Measurements from ENCODE around the gene KRT5. TPM values are rescaled to one million over a fixed set of nuclear protein-coding genes. Genes with fewer than 3 reads are reported as not detected.

Gene KRT5
- total and polyA plus RNA-seq, 4 donors, result 0.08 TPM; not detected in 3

GRCh38 chr12:52480073-52480472 is 40.1 kb downstream of the KRT5 start:
- WGBS, result 72% methylated on average over 3 of the region's 3 CpGs
- H3K36me3 ChIP-seq (ENCODE audit: control insufficient read depth in 4 of 4, insufficient read depth in 3 of 4, low read depth in 1 of 4, low read length in 3 of 4), result no peaks in the 10 kb centered on the region
- TF ChIP-seq RXRA (IDR thresholded peaks at IDR 0.05) (no peak), GABPA (IDR thresholded peaks at IDR 0.05 in 1 of 2, conservative IDR thresholded peaks at IDR 0.05 in 1 of 2) (no peak), HNF4G (IDR thresholded peaks at IDR 0.05) (no peak), CTCF (IDR thresholded peaks at IDR 0.05; ENCODE audit: low read depth, low read length, missing input control) (no peak), SP1 (IDR thresholded peaks at IDR 0.05) (no peak), EGR1 (IDR thresholded peaks at IDR 0.05; ENCODE audit: low read depth in 2 of 2) (no peak), HNF4A (conservative IDR thresholded peaks at IDR 0.05) (no peak), FOXA1 (IDR thresholded peaks at IDR 0.05) (no peak), FOXA2 (IDR thresholded peaks at IDR 0.05) (no peak), NR2F2 (IDR thresholded peaks at IDR 0.05) (no peak), TAF1 (conservative IDR thresholded peaks at IDR 0.05) (no peak), JUND (IDR thresholded peaks at IDR 0.05) (no peak), RAD21 (IDR thresholded peaks at IDR 0.05) (no peak), YY1 (IDR thresholded peaks at IDR 0.05) (no peak)
- TF ChIP-seq, protein P1, sequence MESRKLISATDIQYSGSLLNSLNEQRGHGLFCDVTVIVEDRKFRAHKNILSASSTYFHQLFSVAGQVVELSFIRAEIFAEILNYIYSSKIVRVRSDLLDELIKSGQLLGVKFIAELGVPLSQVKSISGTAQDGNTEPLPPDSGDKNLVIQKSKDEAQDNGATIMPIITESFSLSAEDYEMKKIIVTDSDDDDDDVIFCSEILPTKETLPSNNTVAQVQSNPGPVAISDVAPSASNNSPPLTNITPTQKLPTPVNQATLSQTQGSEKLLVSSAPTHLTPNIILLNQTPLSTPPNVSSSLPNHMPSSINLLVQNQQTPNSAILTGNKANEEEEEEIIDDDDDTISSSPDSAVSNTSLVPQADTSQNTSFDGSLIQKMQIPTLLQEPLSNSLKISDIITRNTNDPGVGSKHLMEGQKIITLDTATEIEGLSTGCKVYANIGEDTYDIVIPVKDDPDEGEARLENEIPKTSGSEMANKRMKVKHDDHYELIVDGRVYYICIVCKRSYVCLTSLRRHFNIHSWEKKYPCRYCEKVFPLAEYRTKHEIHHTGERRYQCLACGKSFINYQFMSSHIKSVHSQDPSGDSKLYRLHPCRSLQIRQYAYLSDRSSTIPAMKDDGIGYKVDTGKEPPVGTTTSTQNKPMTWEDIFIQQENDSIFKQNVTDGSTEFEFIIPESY (IDR thresholded peaks at IDR 0.05), result no peak
- TF ChIP-seq, protein P2, sequence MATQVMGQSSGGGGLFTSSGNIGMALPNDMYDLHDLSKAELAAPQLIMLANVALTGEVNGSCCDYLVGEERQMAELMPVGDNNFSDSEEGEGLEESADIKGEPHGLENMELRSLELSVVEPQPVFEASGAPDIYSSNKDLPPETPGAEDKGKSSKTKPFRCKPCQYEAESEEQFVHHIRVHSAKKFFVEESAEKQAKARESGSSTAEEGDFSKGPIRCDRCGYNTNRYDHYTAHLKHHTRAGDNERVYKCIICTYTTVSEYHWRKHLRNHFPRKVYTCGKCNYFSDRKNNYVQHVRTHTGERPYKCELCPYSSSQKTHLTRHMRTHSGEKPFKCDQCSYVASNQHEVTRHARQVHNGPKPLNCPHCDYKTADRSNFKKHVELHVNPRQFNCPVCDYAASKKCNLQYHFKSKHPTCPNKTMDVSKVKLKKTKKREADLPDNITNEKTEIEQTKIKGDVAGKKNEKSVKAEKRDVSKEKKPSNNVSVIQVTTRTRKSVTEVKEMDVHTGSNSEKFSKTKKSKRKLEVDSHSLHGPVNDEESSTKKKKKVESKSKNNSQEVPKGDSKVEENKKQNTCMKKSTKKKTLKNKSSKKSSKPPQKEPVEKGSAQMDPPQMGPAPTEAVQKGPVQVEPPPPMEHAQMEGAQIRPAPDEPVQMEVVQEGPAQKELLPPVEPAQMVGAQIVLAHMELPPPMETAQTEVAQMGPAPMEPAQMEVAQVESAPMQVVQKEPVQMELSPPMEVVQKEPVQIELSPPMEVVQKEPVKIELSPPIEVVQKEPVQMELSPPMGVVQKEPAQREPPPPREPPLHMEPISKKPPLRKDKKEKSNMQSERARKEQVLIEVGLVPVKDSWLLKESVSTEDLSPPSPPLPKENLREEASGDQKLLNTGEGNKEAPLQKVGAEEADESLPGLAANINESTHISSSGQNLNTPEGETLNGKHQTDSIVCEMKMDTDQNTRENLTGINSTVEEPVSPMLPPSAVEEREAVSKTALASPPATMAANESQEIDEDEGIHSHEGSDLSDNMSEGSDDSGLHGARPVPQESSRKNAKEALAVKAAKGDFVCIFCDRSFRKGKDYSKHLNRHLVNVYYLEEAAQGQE (IDR thresholded peaks at IDR 0.05), result no peak
- TF ChIP-seq, protein P3, sequence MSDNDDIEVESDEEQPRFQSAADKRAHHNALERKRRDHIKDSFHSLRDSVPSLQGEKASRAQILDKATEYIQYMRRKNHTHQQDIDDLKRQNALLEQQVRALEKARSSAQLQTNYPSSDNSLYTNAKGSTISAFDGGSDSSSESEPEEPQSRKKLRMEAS (IDR thresholded peaks at IDR 0.05), result no peak
- TF ChIP-seq, protein P4, sequence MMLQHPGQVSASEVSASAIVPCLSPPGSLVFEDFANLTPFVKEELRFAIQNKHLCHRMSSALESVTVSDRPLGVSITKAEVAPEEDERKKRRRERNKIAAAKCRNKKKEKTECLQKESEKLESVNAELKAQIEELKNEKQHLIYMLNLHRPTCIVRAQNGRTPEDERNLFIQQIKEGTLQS (IDR thresholded peaks at IDR 0.05), result no peak
- peaks cover 0 to 1% (median 0%) of the 10 kb centered on the region in 4 donors for H3K4me1 ChIP-seq (ENCODE audit: control insufficient read depth in 4 of 4, insufficient read depth in 4 of 4, low read length in 3 of 4)
- H3K4me3 ChIP-seq (ENCODE audit: low read depth in 1 of 3, low read length in 3 of 3), result no peak overlapping the region
- H3K9ac ChIP-seq (ENCODE audit: low read depth in 1 of 2, low read length in 2 of 2), result no peak overlapping the region
- DNase-seq (ENCODE audit: low spot score), result no peak
- no peak overlapping the region for H3K27ac ChIP-seq (ENCODE audit: low read depth in 1 of 2, low read length in 2 of 2)
- H3K9me3 ChIP-seq (ENCODE audit: control insufficient read depth in 4 of 4, low read length in 3 of 4), result peaks cover 0 to 5% (median 0%) of the 10 kb centered on the region in 4 donors
- H3K27me3 ChIP-seq (ENCODE audit: control insufficient read depth in 4 of 4, insufficient read depth in 4 of 4, low read length in 3 of 4), result peaks cover 0 to 2% (median 0%) of the 10 kb centered on the region in 4 donors

Data from liver (tissue), 9 donors.